ENCODE measurements around the gene CCDC9B.

The CCDC9B gene

GRCh38 chr15:40365016-40365415 is 24.3 kb upstream of the CCDC9B start:
- DNase-seq, result no peak

- DNase-seq, result no peak
These were observed 23.5 kb upstream of the CCDC9B start for GRCh38 chr15:40364251-40364650.

GRCh38 chr15:40363611-40364010 is 22.9 kb upstream of the CCDC9B start:
- no peak for DNase-seq

GRCh38 chr15:40361640-40362039 is 20.9 kb upstream of the CCDC9B start:
- no peak for DNase-seq

GRCh38 chr15:40360015-40360414 is 19.3 kb upstream of the CCDC9B start:
- no peak for DNase-seq

GRCh38 chr15:40358471-40359353 is 18.0 kb upstream of the CCDC9B start:
- DNase-seq, result no peak

GRCh38 chr15:40357723-40358470 is 17.2 kb upstream of the CCDC9B start, which contains the start of gene DISP2:
Gene DISP2, plus strand, starts transcription at chr15:40358219. Its CDS starts 103 bp downstream, at chr15:40358322.
- DNase-seq, result no peak

- DNase-seq, result no peak
These were observed 16.5 kb upstream of the CCDC9B start for GRCh38 chr15:40357246-40357645.

- no peak for DNase-seq
These were observed 15.3 kb upstream of the CCDC9B start for GRCh38 chr15:40355976-40356585.

- DNase-seq, result no peak
These were observed 13.9 kb upstream of the CCDC9B start for GRCh38 chr15:40354408-40355171.

GRCh38 chr15:40353697-40354096 is 13.0 kb upstream of the CCDC9B start:
- no peak for DNase-seq

GRCh38 chr15:40352281-40352901 is 11.7 kb upstream of the CCDC9B start:
- no peak for DNase-seq

GRCh38 chr15:40349163-40349562 is 8.4 kb upstream of the CCDC9B start:
- no peak for DNase-seq

- no peak for DNase-seq
These were observed 7.7 kb upstream of the CCDC9B start for GRCh38 chr15:40348474-40348870.

GRCh38 chr15:40347559-40348473 is 7.1 kb upstream of the CCDC9B start:
- no peak for DNase-seq

GRCh38 chr15:40346579-40347558 is 6.1 kb upstream of the CCDC9B start:
- no peak for DNase-seq

- no peak for DNase-seq
These were observed 5.3 kb upstream of the CCDC9B start for GRCh38 chr15:40345867-40346578.

GRCh38 chr15:40345225-40345866 is 4.6 kb upstream of the CCDC9B start:
- DNase-seq, result no peak

- no peak for DNase-seq
These were observed 3.9 kb upstream of the CCDC9B start for GRCh38 chr15:40344631-40345120.

All from SIG-M5 (cell line).